ENCODE data around the gene MYEF2.

- TF ChIP-seq CTCF (IDR thresholded peaks at IDR 0.05) = no peak
- no peak for TF ChIP-seq POLR2A (IDR thresholded peaks at IDR 0.05)
Measured at GRCh38 chr15:48185529-48185928, 7.4 kb upstream of the MYEF2 start.
